ENCODE data around the gene MRTFA. TPM values are rescaled to one million over a fixed set of nuclear protein-coding genes. Genes with fewer than 3 reads are reported as not detected.
"Not testable (repeated sequence)": the region's sequence is repeated elsewhere in the genome, so short reads cannot be mapped to it uniquely, and the experiment has no call there.

Gene MRTFA
- total RNA-seq, 4 donors from 2014 or later: 32.6 to 173 (median 76.1) TPM

GRCh38 chr22:40557972-40558371, 78.5 kb downstream of the MRTFA start:
- intact Hi-C loops (cut with DNase I; ENCODE audit: low total_unique reads): no loop called here
- Histone ChIP-seq H3K27ac (no peak overlapping the region), H3K36me3 (no peaks in the 10 kb centered on the region), H3K9me3 (no peaks in the 10 kb centered on the region), H3K4me3 (no peak overlapping the region), H3K27me3 (no peaks in the 10 kb centered on the region), H3K4me1 (peaks cover 0 to 4% of the 10 kb centered on the region in 2 donors)
- no peak for TF ChIP-seq CTCF (IDR thresholded peaks at IDR 0.05)
- TF ChIP-seq POLR2A (IDR thresholded peaks at IDR 0.05): no peak
- no peak for DNase-seq

- intact Hi-C loops (cut with DNase I; ENCODE audit: low total_unique reads): no loop called here
- TF ChIP-seq CTCF (IDR thresholded peaks at IDR 0.05): no peak
- TF ChIP-seq POLR2A (IDR thresholded peaks at IDR 0.05): no peak
- Histone ChIP-seq H3K4me3 (no peak overlapping the region), H3K27me3 (no peaks in the 10 kb centered on the region), H3K27ac (no peak overlapping the region), H3K36me3 (no peaks in the 10 kb centered on the region), H3K9me3 (no peaks in the 10 kb centered on the region), H3K4me1 (peaks cover 0 to 4% of the 10 kb centered on the region in 2 donors)
- DNase-seq: no peak
Measured at GRCh38 chr22:40556641-40557040, 79.9 kb downstream of the MRTFA start.

GRCh38 chr22:40554023-40554422, 82.5 kb downstream of the MRTFA start:
- H3K27me3 ChIP-seq; DNase-seq; H3K4me3 ChIP-seq; H3K9me3 ChIP-seq; intact Hi-C loops (cut with DNase I; ENCODE audit: low total_unique reads); H3K36me3 ChIP-seq; H3K27ac ChIP-seq; H3K4me1 ChIP-seq: not testable (repeated sequence)

GRCh38 chr22:40553014-40553554, 83.4 kb downstream of the MRTFA start:
- intact Hi-C loops (cut with DNase I; ENCODE audit: low total_unique reads): no loop called here
- Histone ChIP-seq H3K9me3 (no peaks in the 10 kb centered on the region), H3K4me3 (no peak overlapping the region), H3K36me3 (no peaks in the 10 kb centered on the region), H3K27ac (no peak overlapping the region), H3K27me3 (no peaks in the 10 kb centered on the region), H3K4me1 (no peaks in the 10 kb centered on the region)
- DNase-seq: no peak
- TF ChIP-seq CTCF (IDR thresholded peaks at IDR 0.05): no peak
- TF ChIP-seq POLR2A (IDR thresholded peaks at IDR 0.05): no peak

- Histone ChIP-seq H3K4me3 (no peak overlapping the region), H3K27ac (no peak overlapping the region), H3K4me1 (no peaks in the 10 kb centered on the region), H3K36me3 (no peaks in the 10 kb centered on the region), H3K9me3 (no peaks in the 10 kb centered on the region), H3K27me3 (no peaks in the 10 kb centered on the region)
- DNase-seq: peak in 1 of 2 donors; percentile 24
- TF ChIP-seq POLR2A (IDR thresholded peaks at IDR 0.05): no peak
- TF ChIP-seq CTCF (IDR thresholded peaks at IDR 0.05): no peak
- intact Hi-C loops (cut with DNase I; ENCODE audit: low total_unique reads): no loop called here
Measured at GRCh38 chr22:40552070-40552469, 84.4 kb downstream of the MRTFA start.

- intact Hi-C loops (cut with DNase I; ENCODE audit: low total_unique reads): no loop called here
- Histone ChIP-seq H3K27ac (no peak overlapping the region), H3K4me1 (peaks cover 0 to 6% of the 10 kb centered on the region in 2 donors), H3K27me3 (no peaks in the 10 kb centered on the region), H3K36me3 (no peaks in the 10 kb centered on the region), H3K4me3 (no peak overlapping the region), H3K9me3 (no peaks in the 10 kb centered on the region)
- DNase-seq: no peak
- TF ChIP-seq CTCF (IDR thresholded peaks at IDR 0.05) (no peak), POLR2A (IDR thresholded peaks at IDR 0.05) (no peak)
Measured at GRCh38 chr22:40547729-40548143, 88.8 kb downstream of the MRTFA start.

Measured in uterus (tissue), 4 donors.